B cell (primary cell): ENCODE data around the gene LPGAT1. TPM values are rescaled to one million over a fixed set of nuclear protein-coding genes. Genes with fewer than 3 reads are reported as not detected.

Experiments
- ATAC-seq: fragments of 200-7000 bp; cut with Tn5 transposase; one replicate; pipeline ENCODE4 v1.10.0; 2021; ENCODE audit warnings: low read depth, mild to moderate bottlenecking, moderate number of reproducible peaks, moderate library complexity
- CTCF ChIA-PET: fragments of 350-600 bp; sonication (Branson Sonifier 250); formaldehyde crosslinking; loops from one replicate; lab custom pipeline; 2021; ENCODE audit warnings: antibody characterized with exemption, inconsistent platforms; lab: Charles Lee
- POLR2A ChIA-PET: fragments of 350-600 bp; sonication (Branson Sonifier 250); formaldehyde crosslinking; loops from one replicate; lab custom pipeline; 2021; ENCODE audit warnings: antibody characterized with exemption; lab: Charles Lee
- DNase-seq: peaks from one replicate; pipeline ENCODE4 v3.0.0; 2013
- H2AFZ ChIP-seq: 2 replicates; pipeline ENCODE4 v1.6.1; 2012; ENCODE audit warnings: mild to moderate bottlenecking, low read depth, low read length; ENCODE audit not compliant: insufficient read depth, poor library complexity, severe bottlenecking
- H3K27ac ChIP-seq, 2 donors: 1 replicate in 1 of 2; 2 replicates in 1 of 2; pipeline ENCODE4 v1.5.1; 2012 to 2013; ENCODE audit warnings: low read length in 2 of 2, mild to moderate bottlenecking in 2 of 2, moderate library complexity in 1 of 2
- H3K27me3 ChIP-seq, 4 experiments: fragments of 200-600 bp in 1 of 4; sonication (generic) in 1 of 4; replicated peaks in 1 of 4; 1 replicate in 2 of 4; 2 replicates in 2 of 4; pipeline versions ENCODE4 v1.6.1 to v1.7.0; 2013 to 2016; ENCODE audit warnings: low read length in 3 of 4, mild to moderate bottlenecking in 2 of 4, mixed read lengths in 1 of 4, moderate library complexity in 1 of 4; ENCODE audit not compliant: insufficient read depth in 4 of 4, control insufficient read depth in 3 of 4; ENCODE audit errors: control extremely low read depth in 1 of 4
- H3K36me3 ChIP-seq, 2 experiments: replicated peaks in 1 of 2; 1 replicate in 1 of 2; 2 replicates in 1 of 2; pipeline versions ENCODE4 v1.6.1 to v1.7.1; 2013; ENCODE audit warnings: low read length in 1 of 2; ENCODE audit not compliant: insufficient read depth in 2 of 2, control insufficient read depth in 1 of 2; ENCODE audit errors: control extremely low read depth in 1 of 2, extremely low read depth in 1 of 2
- H3K4me1 ChIP-seq, 2 donors: fragments of 200-600 bp in 1 of 2; sonication (generic) in 1 of 2; 1 replicate in 1 of 2; 2 replicates in 1 of 2; pipeline versions ENCODE4 v1.5.1 to v1.6.1; 2013 to 2017; ENCODE audit warnings: low read length in 2 of 2; ENCODE audit not compliant: control insufficient read depth in 2 of 2, insufficient read depth in 2 of 2
- H3K4me2 ChIP-seq: replicated peaks from 2 replicates; pipeline ENCODE3; 2012; ENCODE audit warnings: mild to moderate bottlenecking, low read depth, low read length; ENCODE audit not compliant: poor library complexity, severe bottlenecking
- H3K4me3 ChIP-seq, 5 experiments: fragments of 200-600 bp in 1 of 5; sonication (generic) in 1 of 5; 1 replicate in 3 of 5; 2 replicates in 2 of 5; pipeline versions ENCODE4 v1.5.1 to v1.7.0; 2011 to 2016; ENCODE audit warnings: low read length in 4 of 5, mild to moderate bottlenecking in 4 of 5, low read depth in 2 of 5, control low read depth in 1 of 5, moderate library complexity in 1 of 5; ENCODE audit not compliant: insufficient read depth in 1 of 5; ENCODE audit errors: control extremely low read depth in 1 of 5, extremely low read depth in 1 of 5
- H3K79me2 ChIP-seq: fragments of 200-600 bp; sonication (generic); one replicate; pipeline ENCODE4 v1.6.0; 2016; ENCODE audit warnings: low read length; ENCODE audit not compliant: control insufficient read depth, insufficient read depth
- H3K9ac ChIP-seq: fragments of 200-600 bp; sonication (generic); 2 replicates; pipeline ENCODE4 v1.6.1; 2017; ENCODE audit warnings: mild to moderate bottlenecking, low read length, moderate library complexity
- H3K9me3 ChIP-seq, 3 donors: one replicate each; pipeline versions ENCODE4 v1.6.1 to v1.7.1; 2013; ENCODE audit warnings: low read length in 2 of 3; ENCODE audit not compliant: control insufficient read depth in 2 of 3, insufficient read depth in 1 of 3; ENCODE audit errors: control extremely low read depth in 1 of 3
- H4K20me1 ChIP-seq: 2 replicates; pipeline ENCODE4 v1.6.0; 2012; ENCODE audit warnings: mild to moderate bottlenecking, low read length; ENCODE audit not compliant: insufficient read depth, control insufficient read depth, poor library complexity, severe bottlenecking
- H3K27ac Mint-ChIP-seq: one replicate; pipeline ENCODE4 v1.8.0; 2021; ENCODE audit warnings: mixed read lengths
- H3K27me3 Mint-ChIP-seq: one replicate; pipeline ENCODE4 v1.8.0; 2021; ENCODE audit warnings: mixed read lengths
- H3K4me1 Mint-ChIP-seq: one replicate; pipeline ENCODE4 v1.8.0; 2021; ENCODE audit warnings: mixed read lengths
- H3K4me3 Mint-ChIP-seq: one replicate; pipeline ENCODE4 v1.8.0; 2021; ENCODE audit warnings: mixed read lengths
- H3K9me3 Mint-ChIP-seq: one replicate; pipeline ENCODE4 v1.8.0; 2022; ENCODE audit warnings: mixed read lengths; ENCODE audit not compliant: insufficient read depth
- EZH2 ChIP-seq: IDR thresholded peaks from 2 replicates; pipeline ENCODE4 v1.6.1; 2012; ENCODE audit warnings: borderline replicate concordance, low read depth, mild to moderate bottlenecking, moderate library complexity, low read length; ENCODE audit not compliant: insufficient read depth, poor library complexity, severe bottlenecking
- WGBS: methylation state at CpG from one replicate; pipeline ENCODE4 v1.1.5; 2013; ENCODE audit warnings: missing lambda C conversion rate; ENCODE audit not compliant: insufficient coverage; 5-methylcytosine and 5-hydroxymethylcytosine counted together
- intact Hi-C: fragments of 100-400 bp; cut with micrococcal nuclease; formaldehyde crosslinking; loops from one replicate; pipeline ENCODE4 v1.10.0; 2022
- polyA plus RNA-seq: library from polyadenylated mRNA; depleted of rRNA; stranded (reverse); fragments of >200 nt; gene quantifications from 2 replicates; pipeline ENCODE4 v1.2.3, GENCODE V29; 2012
- total RNA-seq, 2 donors: library from RNA; stranded (reverse); fragments of 120-200 nt in 1 of 2; gene quantifications; 1 replicate in 1 of 2; 2 replicates in 1 of 2; pipeline versions ENCODE4 v1.2.3 to v1.2.4, GENCODE V29; 2013 to 2022
- TF ChIP-seq, protein P1 (sequence below): fragments of 200-600 bp; IDR thresholded peaks from one replicate; pipeline ENCODE4 v1.8.0; 2022; ENCODE audit warnings: antibody characterized with exemption, mild to moderate bottlenecking

LPGAT1 gene
- total and polyA plus RNA-seq, 2 donors (not counting 1 experiment from before 2014, with no cell fraction given), result 9.3 to 63.8 TPM

DNA sequence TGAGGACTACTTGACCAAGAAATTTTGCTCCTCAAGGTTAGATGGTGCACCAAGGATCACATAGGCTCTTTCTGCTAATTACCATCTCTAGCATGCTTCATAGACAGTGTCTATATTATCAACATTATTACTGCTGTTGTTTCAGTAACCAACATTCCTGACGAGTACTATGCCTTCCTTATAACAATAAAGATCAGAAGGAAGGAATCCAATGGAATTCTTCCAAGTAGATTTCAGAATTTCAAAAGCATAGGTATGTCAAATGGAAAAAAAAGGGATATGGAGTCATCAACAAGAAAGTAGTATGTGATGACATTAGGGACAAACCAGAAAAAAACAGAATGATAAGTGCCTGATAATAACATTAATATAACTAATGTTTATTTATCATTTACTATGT lies 39.6 kb upstream of the LPGAT1 start:
- Histone ChIP-seq H2AFZ (no peak overlapping the region), H3K79me2 (no peaks in the 10 kb centered on the region), H3K4me2 (no peak overlapping the region), H3K9ac (no peak overlapping the region), H3K27me3 (peaks cover 0 to 6% (median 3%) of the 10 kb centered on the region in 4 experiments), H3K4me1 (no peaks in the 10 kb centered on the region), H3K27ac (no peak overlapping the region), H3K4me3 (no peak overlapping the region), H3K36me3 (no peaks in the 10 kb centered on the region), H3K9me3 (no peaks in the 10 kb centered on the region), H4K20me1 (no peaks in the 10 kb centered on the region)
- no peak overlapping the region for H3K4me3 Mint-ChIP-seq
- DNase-seq (no peak), ATAC-seq (no peak)
- TF ChIP-seq, protein P1, sequence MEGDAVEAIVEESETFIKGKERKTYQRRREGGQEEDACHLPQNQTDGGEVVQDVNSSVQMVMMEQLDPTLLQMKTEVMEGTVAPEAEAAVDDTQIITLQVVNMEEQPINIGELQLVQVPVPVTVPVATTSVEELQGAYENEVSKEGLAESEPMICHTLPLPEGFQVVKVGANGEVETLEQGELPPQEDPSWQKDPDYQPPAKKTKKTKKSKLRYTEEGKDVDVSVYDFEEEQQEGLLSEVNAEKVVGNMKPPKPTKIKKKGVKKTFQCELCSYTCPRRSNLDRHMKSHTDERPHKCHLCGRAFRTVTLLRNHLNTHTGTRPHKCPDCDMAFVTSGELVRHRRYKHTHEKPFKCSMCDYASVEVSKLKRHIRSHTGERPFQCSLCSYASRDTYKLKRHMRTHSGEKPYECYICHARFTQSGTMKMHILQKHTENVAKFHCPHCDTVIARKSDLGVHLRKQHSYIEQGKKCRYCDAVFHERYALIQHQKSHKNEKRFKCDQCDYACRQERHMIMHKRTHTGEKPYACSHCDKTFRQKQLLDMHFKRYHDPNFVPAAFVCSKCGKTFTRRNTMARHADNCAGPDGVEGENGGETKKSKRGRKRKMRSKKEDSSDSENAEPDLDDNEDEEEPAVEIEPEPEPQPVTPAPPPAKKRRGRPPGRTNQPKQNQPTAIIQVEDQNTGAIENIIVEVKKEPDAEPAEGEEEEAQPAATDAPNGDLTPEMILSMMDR, result no peak
- no peak for TF ChIP-seq EZH2
- H3K4me1 Mint-ChIP-seq, result no peaks in the 10 kb centered on the region
- no peak overlapping the region for H3K27ac Mint-ChIP-seq
- peaks cover 27% of the 10 kb centered on the region for H3K27me3 Mint-ChIP-seq
- no CpG with 5 or more reads among the region's 1 CpG for WGBS
- intact Hi-C loops, result no loop called here
- CTCF ChIA-PET, result no interaction called here
- POLR2A ChIA-PET, result no interaction called here
- H3K9me3 Mint-ChIP-seq, result peaks cover 9% of the 10 kb centered on the region

DNA sequence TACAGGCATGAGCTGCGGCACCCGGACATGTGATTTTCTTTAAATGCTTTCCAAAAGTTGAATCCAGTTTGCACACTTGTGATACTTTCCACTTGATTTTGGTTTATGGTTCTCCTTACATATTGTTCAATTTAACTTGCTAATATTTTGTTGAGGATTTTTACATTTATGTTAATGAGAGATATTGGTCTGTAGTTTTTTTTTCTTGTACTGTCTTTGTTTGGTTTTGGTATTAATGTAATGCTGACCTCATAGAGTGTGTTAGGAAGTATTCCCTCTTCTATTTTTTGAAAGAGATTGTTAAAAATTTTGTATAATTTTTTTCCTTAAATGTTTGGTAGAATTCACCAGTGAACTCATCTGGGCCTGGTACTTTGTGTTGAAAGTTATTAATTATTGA lies 34.6 kb upstream of the LPGAT1 start:
- peaks cover 0 to 2% (median 0%) of the 10 kb centered on the region in 4 experiments for H3K27me3 ChIP-seq
- POLR2A ChIA-PET, result no interaction called here

More for the DNA sequence above, 34.6 kb upstream of the LPGAT1 start:
- DNase-seq (no peak), ATAC-seq (no peak)
- Mint-ChIP-seq H3K4me3 (no peak overlapping the region), H3K4me1 (no peaks in the 10 kb centered on the region), H3K27me3 (peaks cover 10% of the 10 kb centered on the region), H3K27ac (no peak overlapping the region), H3K9me3 (peaks cover 9% of the 10 kb centered on the region)
- H3K4me2 ChIP-seq, result no peak overlapping the region
- H4K20me1 ChIP-seq, result no peaks in the 10 kb centered on the region
- no peaks in the 10 kb centered on the region for H3K36me3 ChIP-seq
- WGBS, result 100% methylated on average over 1 of the region's 2 CpGs
- no peak overlapping the region for H3K9ac ChIP-seq
- CTCF ChIA-PET, result no interaction called here
- TF ChIP-seq, protein P1, result no peak
- no peak for TF ChIP-seq EZH2
- no peaks in the 10 kb centered on the region for H3K79me2 ChIP-seq
- no peak overlapping the region for H3K4me3 ChIP-seq
- H3K4me1 ChIP-seq, result no peaks in the 10 kb centered on the region
- intact Hi-C loops, result no loop called here
- peaks cover 0 to 2% (median 0%) of the 10 kb centered on the region in 3 donors for H3K9me3 ChIP-seq
- no peak overlapping the region for H3K27ac ChIP-seq
- no peak overlapping the region for H2AFZ ChIP-seq
